Measurements from ENCODE around the gene MGAT5B. TPM values are rescaled to one million over a fixed set of nuclear protein-coding genes. Genes with fewer than 3 reads are reported as not detected.

Gene MGAT5B
- total RNA-seq, 3 donors from 2014 or later: 0.17 to 0.65 (median 0.44) TPM

GRCh38 chr17:76924345-76925342 lies 56.4 kb downstream of the MGAT5B start:
- H3K9me3 ChIP-seq: no peaks in the 10 kb centered on the region
- TF ChIP-seq CTCF (IDR thresholded peaks at IDR 0.05): no peak
- H3K36me3 ChIP-seq (ENCODE audit: low read depth): no peaks in the 10 kb centered on the region
- no peak for ATAC-seq
- no peak for DNase-seq
- intact Hi-C loops (cut with DNase I, micrococcal nuclease): no loop called here
- H3K4me1 ChIP-seq (ENCODE audit: low read depth): no peaks in the 10 kb centered on the region
- no peak overlapping the region for H3K4me3 ChIP-seq

GRCh38 chr17:76925441-76925891 lies 57.3 kb downstream of the MGAT5B start:
- no peaks in the 10 kb centered on the region for H3K4me1 ChIP-seq (ENCODE audit: low read depth)
- no peaks in the 10 kb centered on the region for H3K9me3 ChIP-seq
- intact Hi-C loops (cut with DNase I, micrococcal nuclease): no loop called here
- H3K4me3 ChIP-seq: no peak overlapping the region
- ATAC-seq (no peak), DNase-seq (no peak)
- no peak for TF ChIP-seq CTCF (IDR thresholded peaks at IDR 0.05)
- no peaks in the 10 kb centered on the region for H3K36me3 ChIP-seq (ENCODE audit: low read depth)

- H3K4me3 ChIP-seq: no peak overlapping the region
- H3K4me1 ChIP-seq (ENCODE audit: low read depth): no peaks in the 10 kb centered on the region
- no peak for ATAC-seq
- intact Hi-C loops (cut with DNase I, micrococcal nuclease): no loop called here
- H3K9me3 ChIP-seq: no peaks in the 10 kb centered on the region
- DNase-seq: no peak
- no peaks in the 10 kb centered on the region for H3K36me3 ChIP-seq (ENCODE audit: low read depth)
- TF ChIP-seq CTCF (IDR thresholded peaks at IDR 0.05): no peak
These were observed 58.1 kb downstream of the MGAT5B start for GRCh38 chr17:76926237-76926866.

- no peak for TF ChIP-seq CTCF (IDR thresholded peaks at IDR 0.05)
- Histone ChIP-seq H3K4me3 (no peak overlapping the region), H3K9me3 (no peaks in the 10 kb centered on the region), H3K4me1 (ENCODE audit: low read depth) (no peaks in the 10 kb centered on the region), H3K36me3 (ENCODE audit: low read depth) (no peaks in the 10 kb centered on the region)
- no peak for ATAC-seq
- no peak for DNase-seq
- intact Hi-C loops (cut with DNase I, micrococcal nuclease): no loop called here
These were observed 59.4 kb downstream of the MGAT5B start for GRCh38 chr17:76927577-76927976.

GRCh38 chr17:76927982-76928381 lies 59.8 kb downstream of the MGAT5B start:
- Histone ChIP-seq H3K36me3 (ENCODE audit: low read depth) (no peaks in the 10 kb centered on the region), H3K9me3 (no peaks in the 10 kb centered on the region), H3K4me1 (ENCODE audit: low read depth) (no peaks in the 10 kb centered on the region), H3K4me3 (no peak overlapping the region)
- ATAC-seq (no peak), DNase-seq (no peak)
- TF ChIP-seq CTCF (IDR thresholded peaks at IDR 0.05): no peak
- intact Hi-C loops (cut with DNase I, micrococcal nuclease): no loop called here
